GM18867 (cell line): ENCODE data around the gene TEK.
"Not testable (repeated sequence)": the region's sequence is repeated elsewhere in the genome, so short reads cannot be mapped to it uniquely, and the experiment has no call there.

Experiments
- ATAC-seq: cut with Tn5 transposase; IDR thresholded peaks from one replicate; pipeline ENCODE4 v1.9.1; 2021; ENCODE audit warnings: mild to moderate bottlenecking, moderate library complexity; ENCODE audit not compliant: unreplicated experiment

TEK gene

GRCh38 chr9:27108981-27109541 lies at the start of gene TEK:
TEK (plus strand) TSS chr9:27109225; CDS start chr9:27109591, 366 bp downstream.
- no peak for ATAC-seq

- ATAC-seq: no peak
These were observed 49.6 kb upstream of the TEK start for GRCh38 chr9:27059412-27059811.

GRCh38 chr9:27059907-27060306 lies 49.1 kb upstream of the TEK start:
- ATAC-seq: no peak

GRCh38 chr9:27065288-27065687 lies 43.7 kb upstream of the TEK start:
- ATAC-seq: no peak

- no peak for ATAC-seq
These were observed 34.9 kb upstream of the TEK start for GRCh38 chr9:27073841-27074728.

GRCh38 chr9:27078685-27079084 lies 30.3 kb upstream of the TEK start:
- ATAC-seq: no peak

GRCh38 chr9:27085456-27085855 lies 23.6 kb upstream of the TEK start:
- no peak for ATAC-seq

- ATAC-seq: no peak
These were observed 22.0 kb upstream of the TEK start for GRCh38 chr9:27086818-27087680.

- no peak for ATAC-seq
These were observed 20.0 kb upstream of the TEK start for GRCh38 chr9:27088981-27089380.

- no peak for ATAC-seq
These were observed 19.3 kb upstream of the TEK start for GRCh38 chr9:27089706-27090105.

- ATAC-seq: no peak
These were observed 18.8 kb upstream of the TEK start for GRCh38 chr9:27090231-27090630.

GRCh38 chr9:27090711-27091110 lies 18.3 kb upstream of the TEK start:
- ATAC-seq: no peak

- ATAC-seq: not testable (repeated sequence)
These were observed 16.5 kb upstream of the TEK start for GRCh38 chr9:27092496-27092895.

GRCh38 chr9:27093384-27094067 lies 15.5 kb upstream of the TEK start:
- not testable (repeated sequence) for ATAC-seq

GRCh38 chr9:27094640-27095298 lies 14.3 kb upstream of the TEK start:
- no peak for ATAC-seq

GRCh38 chr9:27107241-27107640 lies 1.8 kb upstream of the TEK start:
- ATAC-seq: no peak

GRCh38 chr9:27109621-27110020 lies 596 bp downstream of the TEK start:
- ATAC-seq: no peak

GRCh38 chr9:27110181-27110580 lies 1.2 kb downstream of the TEK start:
- no peak for ATAC-seq

- ATAC-seq: no peak
These were observed 3.2 kb downstream of the TEK start for GRCh38 chr9:27112235-27112634.

GRCh38 chr9:27117489-27118135 lies 8.6 kb downstream of the TEK start:
- ATAC-seq: no peak
